GM19328 (cell line): ENCODE results near the gene KCNQ1.

Experiments used
- ATAC-seq: cut with Tn5 transposase; IDR thresholded peaks from one replicate; pipeline ENCODE4 v1.9.1; 2021; ENCODE audit warnings: mild to moderate bottlenecking, moderate library complexity; ENCODE audit not compliant: unreplicated experiment

KCNQ1 gene

DNA sequence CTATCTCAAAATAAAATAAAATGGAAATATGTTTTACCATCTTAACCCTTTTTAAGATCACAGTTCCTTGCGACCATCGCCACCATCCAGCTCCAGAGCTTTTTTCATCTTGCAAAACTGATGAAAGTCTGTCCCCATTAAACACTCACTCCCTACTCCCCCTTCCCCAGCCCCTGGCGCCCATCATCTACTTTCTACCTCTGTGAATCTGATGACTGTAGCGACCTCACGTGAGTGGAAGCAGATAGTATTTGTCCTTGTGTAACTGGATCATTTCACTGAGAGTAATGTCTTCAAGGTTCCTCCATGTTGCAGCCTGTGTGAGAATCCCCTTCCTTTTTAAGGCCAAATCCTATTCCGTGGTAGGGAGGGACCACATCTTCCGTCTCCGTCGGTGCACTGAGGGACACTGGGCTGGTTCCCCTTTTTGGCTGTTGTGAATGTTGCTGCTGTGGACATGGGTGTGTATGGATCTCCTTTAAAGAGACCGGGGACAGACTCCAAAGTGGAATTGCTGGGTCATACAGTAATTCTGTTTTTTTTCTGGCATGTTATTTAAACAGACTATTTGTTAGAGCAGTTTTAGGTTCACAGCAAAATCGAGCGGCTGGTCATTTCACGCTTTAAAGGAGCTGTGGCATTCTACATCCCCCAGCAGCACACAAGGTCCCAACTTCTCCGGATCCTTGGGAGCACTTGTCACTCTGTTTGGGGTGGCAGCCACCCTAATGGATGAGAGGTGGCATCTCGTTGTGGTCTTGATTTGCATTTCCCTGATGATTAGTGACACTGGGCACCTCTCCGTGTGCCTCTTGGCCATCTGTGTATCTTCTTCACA, 120.0 kb downstream of the KCNQ1 start:
- ATAC-seq, result no peak

DNA sequence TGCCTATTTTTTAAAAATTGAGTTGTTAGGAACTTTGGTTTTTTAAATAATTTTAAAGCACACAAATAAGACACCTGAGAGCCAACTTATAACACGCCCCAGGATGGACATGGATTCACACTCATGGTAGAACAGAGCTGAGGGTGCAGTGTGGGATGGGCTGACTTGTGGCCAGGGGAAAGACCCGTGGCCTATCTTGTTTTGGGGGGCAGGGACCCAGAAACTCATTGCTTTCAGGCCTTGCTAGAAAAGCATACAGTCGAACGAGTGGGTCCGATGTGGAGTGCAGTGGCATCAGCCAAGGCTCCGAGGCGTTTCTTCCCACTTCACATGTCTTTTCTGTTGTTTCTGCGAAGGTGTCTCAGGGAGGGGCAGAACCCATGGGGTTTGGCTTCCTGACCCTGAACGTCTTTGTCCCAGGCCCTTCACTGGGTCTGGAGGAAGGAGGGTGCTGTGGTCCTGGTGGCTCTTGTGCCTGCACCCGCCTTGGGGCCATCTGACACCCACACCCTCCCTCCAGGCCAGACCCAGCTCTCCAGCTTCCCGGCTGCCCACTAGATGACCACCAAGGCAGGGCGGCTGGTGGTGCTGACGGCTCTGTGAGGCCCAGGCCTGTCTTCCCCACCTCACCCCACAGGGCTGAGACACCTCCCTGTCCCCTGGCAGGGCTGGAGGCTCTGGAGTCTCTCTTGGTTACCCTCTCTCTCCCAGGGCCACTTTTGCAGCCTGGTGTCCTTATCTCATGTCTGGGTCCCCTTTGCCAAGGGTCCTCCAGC, 120.8 kb downstream of the KCNQ1 start:
- ATAC-seq, result no peak

DNA sequence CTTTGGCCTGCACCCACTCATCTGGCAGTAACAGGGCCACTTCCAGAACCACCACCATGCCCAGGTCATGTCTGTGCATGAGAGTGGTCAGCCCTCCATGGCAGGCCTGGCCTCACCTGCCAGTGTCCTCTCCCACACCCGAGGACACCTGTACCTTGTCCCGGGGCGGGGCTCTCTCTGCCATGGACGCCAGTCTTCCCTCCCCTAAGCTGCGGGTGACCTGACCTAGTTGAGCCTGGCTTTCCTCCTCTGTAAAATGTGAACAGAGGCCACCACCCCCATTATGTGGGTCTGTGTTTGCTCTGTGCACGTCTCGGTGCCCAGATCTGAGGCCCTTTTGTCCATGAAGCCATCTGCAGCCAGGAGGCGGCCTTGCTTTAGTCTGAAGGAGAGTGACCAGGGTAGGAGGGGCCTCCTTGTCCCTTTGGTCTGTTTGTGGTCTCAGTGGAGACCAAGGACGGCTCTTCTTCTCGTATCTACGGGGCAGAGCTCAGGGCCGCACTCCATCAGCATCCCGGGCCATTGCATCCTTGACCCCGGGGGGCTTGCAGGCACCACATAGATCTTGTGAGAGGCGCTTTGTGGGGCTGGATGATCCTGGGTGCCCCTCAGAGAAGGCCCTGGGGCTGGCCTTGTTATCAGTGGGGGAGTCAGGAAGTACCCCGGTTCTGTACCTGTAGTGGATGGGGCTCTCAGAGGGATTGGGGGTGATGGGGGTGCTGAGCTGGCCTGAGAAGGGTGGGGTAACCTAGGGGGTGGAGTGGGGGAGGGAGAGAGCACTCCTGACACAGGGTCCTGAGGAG, 121.6 kb downstream of the KCNQ1 start:
- ATAC-seq, result no peak

DNA sequence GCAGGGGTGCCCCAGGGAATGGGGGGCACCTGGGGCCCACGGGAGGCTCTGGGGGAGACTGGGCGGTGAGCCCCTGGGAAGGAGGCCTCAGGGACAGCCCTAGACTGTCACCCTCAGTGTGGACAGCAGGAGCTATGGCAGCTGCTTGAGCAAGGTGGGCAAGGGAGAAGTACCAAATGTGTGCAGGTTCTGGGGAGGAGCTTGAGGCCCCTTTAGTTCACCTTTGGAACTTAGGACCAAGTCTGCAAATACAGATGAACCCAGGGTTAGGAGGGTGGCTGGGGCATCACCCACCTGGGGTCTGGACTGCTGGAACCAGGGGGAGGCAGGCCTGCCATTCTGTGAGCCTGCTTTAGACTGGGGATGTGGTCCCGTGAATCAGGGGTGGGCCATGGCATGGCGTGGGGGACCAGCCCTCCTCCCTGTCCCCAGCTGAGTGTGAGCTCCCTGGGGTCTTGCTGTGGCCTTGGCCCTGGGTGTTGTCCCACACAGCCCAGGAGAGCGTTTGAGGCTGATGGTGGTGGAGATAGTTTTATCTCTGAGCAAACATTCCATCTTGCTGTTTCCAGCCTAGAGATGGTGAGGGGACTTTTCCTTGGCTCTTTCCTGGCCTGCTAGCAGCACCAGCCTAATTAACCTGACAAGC, 122.3 kb downstream of the KCNQ1 start:
- ATAC-seq, result no peak

DNA sequence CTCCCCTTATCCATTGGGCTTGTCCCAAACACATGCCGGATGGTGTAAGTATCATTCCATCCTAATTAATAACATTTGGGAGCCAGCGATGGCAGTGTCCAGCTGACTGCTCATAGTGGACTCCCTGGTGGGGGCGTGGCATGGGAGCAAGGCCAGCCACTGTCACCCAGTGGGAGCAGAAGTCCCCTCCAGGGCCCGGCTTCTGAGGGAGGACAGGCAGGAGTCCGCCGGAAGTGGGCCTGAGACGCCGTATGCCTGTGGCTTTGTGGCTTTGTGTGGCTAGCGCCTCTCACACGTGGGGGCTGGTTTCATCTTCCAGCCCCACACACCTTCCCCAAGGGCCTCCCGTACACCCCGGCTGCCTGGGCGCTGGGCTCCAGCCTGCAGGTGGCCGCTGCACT, 124.5 kb downstream of the KCNQ1 start:
- ATAC-seq, result no peak

DNA sequence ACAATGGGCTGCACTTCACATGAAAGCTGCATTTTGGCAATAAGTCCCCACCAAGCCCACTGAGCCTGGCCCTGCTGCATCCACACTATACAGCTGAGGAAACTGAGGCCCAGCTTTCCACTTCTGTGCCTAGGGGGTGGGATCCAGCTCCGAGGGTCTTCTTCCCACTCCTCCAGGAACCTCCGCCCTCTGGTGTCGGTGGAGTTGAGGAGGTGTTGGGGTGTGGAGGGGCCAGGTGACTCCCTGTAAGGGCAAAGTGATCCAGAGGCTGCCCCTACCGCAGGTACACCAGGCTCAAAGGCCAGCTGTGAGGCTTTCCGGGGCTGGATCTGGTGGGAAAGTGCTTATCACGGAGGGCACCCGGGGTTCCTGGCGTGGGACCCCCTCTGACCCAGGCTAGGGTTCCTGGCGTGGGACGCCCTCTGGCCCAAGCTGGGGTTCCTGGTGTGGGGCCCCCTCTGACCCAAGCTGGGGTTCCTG, 125.0 kb downstream of the KCNQ1 start:
- ATAC-seq, result no peak

DNA sequence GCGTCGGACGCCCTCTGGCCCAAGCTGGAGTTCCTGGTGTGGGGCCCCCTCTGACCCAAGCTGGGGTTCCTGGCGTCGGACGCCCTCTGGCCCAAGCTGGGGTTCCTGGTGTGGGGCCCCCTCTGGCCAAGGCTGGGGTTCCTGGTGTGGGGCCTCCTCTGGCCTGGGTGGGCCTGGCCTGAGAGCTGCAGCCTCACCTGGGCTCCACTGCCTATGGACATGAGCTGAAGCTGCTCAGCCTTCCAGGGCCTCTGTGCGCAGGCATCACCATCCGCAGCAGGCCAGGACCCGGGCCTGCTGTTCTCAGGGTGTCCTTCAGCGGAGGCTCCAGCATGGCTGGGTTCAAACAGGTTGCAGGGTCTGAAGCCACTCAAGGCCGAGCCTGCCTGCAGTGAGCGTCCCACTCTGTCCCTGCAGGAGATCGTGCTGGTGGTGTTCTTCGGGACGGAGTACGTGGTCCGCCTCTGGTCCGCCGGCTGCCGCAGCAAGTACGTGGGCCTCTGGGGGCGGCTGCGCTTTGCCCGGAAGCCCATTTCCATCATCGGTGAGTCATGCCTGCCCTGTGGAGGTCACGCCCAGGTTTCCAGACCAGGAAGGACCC, 125.5 kb downstream of the KCNQ1 start:
- no peak for ATAC-seq

DNA sequence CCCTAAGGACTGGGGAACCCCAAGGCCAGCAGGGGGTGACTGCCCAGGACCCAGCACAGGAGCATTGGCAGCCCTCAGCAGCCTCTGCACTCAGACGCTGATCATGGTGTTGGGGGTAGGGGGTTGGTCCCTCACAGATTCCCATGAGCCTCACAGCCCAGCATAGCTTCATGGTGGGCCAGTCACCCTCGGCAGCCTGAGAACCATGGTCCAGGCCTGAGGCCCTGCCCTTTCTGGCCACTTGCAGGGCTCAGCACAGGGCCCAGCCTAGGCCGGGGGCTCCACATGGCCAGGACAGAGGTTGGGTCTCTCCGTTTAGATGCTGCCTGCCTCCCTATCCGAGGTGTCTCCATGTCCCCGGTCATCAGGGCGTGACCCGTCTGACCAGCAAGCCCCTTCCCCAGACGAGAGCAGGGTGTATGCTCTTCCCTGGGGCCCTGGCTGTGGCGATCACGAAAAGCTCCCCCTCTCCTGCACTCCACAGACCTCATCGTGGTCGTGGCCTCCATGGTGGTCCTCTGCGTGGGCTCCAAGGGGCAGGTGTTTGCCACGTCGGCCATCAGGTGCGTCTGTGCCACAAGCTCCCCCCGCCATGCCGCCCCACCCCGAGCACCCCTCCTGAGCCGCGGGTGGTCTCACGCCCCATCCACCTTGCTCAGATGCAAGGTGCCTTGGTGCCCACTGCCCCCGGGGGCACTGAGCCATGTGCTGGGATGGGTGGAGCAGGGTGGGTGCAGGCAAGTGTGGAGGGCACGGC, 126.2 kb downstream of the KCNQ1 start:
- no peak for ATAC-seq

DNA sequence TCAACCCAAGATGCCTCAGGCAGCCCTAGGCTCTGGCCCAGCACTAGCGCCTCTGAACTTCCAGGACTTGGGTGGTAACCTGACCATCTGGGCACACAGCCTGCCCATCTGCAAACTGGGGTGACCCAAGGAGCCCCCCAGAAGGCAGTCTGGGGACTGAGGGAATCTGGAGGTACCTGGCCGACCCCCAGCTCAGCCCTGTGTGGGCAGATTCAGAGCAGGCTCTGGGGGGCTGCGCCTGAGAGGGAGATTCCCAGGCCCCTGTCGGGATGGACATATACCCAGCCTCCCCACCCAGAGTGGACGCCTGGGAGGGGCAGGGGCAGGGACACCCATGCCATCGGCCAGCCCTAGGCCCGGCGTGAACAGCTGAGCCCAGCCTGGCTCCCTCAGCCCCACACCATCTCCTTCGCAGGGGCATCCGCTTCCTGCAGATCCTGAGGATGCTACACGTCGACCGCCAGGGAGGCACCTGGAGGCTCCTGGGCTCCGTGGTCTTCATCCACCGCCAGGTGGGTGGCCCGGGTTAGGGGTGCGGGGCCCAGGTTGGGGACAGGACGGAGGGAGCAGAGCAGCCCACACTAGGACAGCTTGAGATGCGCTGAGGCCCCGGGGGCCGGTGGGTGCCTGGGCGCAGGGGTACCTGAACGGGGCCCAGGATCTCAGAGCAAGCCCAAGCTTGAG, 126.9 kb downstream of the KCNQ1 start:
- ATAC-seq, result no peak

DNA sequence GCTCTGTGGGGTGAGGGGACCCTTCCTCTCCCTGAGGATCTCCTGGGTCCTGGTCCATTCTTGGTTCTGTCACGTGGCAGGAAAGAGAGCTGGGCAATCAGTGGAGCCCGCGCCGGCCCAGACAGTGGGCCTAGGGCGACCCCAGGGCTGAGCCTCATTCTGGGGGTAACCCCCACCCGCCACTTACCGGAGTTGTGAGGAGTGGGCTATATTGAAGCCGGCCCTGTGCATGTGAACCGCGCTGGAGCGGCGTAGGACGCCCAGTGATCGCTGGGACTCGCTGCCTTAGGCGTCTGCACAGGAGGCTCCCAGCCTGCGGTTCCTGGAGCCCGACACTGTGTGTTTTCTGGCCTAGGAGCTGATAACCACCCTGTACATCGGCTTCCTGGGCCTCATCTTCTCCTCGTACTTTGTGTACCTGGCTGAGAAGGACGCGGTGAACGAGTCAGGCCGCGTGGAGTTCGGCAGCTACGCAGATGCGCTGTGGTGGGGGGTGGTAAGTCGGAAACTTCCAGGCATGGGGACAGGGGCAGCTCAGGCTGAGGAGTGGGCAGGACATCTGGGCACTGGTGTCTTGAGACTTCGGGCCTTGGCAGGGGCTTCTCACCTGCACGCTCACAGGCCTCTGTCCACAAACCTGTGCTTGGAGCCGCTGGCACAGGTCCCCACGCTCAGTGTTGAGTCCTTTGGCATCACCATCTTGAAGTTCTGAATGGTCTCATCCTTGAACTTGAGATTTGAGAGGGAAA, 127.9 kb downstream of the KCNQ1 start:
- no peak for ATAC-seq

DNA sequence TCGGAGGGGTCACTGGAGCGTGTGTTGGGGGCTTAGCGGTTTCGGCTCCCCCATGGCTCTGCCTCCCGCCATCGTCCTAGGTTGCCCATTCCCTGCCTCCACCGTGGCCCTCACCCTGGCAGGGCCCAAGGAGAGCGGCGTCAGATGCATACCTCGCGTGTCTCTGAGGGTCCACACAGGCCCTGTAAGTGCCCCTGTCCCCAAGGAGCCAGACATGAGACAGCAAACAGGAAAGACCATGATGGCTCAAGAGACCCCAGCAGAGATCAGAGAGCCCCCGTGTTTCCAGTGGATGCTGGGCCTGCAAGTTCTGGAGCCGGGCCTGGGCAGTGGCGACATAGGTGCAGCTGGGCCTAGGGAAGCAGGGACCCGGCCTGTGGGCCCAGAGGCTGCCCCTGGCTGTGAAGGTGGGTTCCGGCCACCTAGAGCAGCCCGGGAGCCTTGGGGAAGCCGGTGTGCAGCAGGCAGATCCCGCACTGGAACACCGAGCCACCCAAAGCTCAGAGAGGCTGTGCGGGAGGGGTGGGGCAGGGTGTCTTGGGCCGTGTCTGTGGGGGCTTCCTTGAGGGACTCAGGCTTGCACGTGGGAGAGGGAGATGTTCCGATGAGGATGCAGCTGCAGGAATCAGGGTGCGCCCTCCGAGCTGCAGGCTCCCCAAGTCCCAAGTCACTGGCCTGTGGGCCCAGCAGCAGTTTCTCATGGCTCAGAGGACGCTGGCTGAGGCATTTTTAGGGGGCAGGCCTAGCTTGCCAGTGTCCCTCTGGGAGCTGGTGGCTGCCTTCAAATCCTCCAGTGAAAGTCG, 128.6 kb downstream of the KCNQ1 start:
- ATAC-seq, result no peak

DNA sequence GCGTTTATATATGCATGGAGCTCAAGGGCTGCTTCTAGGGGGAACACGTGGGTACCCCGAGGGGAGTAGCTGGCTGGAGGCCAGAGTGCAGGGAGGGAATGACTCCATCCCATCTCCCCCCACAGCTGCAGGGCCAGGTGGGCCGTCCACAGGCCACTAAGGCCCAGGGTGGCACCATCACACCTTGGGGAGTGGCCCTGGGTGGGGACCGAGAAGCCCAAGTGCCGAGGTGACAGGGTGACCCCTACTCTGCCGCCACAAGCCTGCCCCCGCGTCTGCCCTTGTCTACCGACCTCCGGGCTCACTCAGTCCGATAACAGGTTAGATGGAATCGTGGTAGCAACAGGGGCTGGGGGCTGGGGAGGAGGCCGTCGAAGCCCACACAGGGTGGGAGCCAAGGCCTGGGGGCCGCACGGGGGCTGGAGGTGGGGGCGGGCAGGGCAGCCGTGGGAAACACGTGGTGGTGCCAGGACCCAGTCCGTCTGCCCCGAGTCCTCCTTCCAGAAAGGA, 129.3 kb downstream of the KCNQ1 start:
- no peak for ATAC-seq

DNA sequence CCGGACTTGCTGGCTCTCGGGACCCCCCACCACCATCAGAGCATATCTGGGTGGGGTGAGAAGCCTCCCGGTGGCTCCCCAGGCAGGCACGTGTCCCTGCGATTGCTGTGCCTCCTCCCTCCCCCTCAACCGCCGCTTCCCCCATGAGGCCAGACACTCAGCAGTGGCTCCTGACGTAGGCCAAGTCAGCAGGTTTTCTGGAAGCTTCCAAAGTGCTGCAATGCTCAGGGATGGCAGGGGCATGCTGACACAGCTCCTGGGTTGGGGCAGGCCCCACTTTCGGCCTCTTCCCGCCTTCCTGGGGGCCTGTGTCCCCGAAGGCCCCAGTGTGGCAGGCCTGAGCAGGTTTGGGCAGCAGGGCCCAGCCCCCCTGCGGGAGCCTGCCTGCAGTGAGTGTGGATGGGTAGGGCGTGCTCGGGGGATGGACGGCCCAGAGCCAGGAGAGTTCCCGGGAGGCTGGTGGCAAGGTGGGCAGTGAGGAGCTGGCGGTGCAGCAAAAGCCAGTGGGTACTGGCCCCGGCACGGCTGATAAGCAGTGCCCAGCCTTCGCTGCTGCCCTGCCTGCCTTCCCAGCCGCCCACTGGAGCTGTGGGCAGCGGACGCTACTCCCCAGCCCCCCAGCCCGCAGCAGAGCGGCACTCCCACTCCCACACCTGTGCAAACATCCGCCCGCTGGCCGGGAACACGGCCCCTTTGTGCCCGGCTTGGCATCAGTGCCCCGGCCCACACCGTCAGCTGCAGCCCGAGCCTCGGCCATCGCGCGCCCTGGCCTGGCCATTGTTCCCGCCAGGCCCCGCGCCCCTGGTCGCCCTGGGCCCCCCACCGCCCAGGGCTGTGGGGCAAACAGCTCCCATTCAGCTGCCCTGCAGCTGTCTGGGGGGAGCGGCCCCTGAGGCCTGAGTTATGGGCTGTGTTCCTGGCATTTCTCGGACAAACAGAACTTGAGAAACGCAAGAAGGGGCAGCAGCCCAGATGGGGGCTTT, 130.0 kb downstream of the KCNQ1 start:
- no peak for ATAC-seq

DNA sequence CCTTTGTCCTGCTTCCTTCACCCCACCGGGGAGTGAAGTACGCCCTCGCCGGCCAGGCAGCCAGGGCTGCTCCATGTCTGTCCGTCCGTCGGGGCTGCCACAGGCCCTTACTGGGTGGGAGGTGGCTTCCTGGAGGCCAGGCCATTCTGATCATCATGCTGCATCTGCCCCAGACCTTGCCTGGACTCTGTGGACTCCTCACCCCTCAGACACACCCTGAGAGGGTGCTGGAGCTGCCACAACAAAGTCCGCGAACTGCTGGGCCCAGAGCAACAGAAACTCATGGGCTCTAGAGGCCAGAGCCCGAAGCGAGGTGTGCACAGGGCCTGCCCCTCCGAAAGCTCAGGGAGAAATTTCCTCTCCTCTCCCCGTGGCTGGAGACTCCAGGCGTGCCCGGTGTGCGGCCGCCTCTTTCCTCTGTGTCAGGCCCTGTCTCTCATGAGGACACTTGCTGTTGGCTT, 130.8 kb downstream of the KCNQ1 start:
- ATAC-seq, result no peak

DNA sequence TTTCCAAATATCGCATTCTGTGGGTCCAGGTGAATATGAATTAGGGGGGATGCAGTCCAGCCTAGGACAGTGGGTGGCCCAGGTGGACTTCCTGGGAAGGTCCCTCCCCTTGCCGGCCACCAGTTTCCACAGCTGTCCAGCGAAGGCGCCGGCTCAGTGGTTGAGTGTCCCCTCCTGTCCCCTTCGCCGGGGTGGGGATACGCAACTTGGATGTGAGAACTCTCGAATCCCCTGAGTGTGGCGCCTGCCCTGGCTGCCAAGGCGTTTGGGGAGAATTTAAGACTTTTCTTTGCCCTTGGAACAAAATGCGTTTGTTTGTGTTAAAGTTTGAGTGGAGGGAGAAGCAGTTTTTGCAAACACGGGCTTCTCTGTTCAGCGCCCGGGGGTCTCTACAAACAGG, 131.3 kb downstream of the KCNQ1 start:
- no peak for ATAC-seq

DNA sequence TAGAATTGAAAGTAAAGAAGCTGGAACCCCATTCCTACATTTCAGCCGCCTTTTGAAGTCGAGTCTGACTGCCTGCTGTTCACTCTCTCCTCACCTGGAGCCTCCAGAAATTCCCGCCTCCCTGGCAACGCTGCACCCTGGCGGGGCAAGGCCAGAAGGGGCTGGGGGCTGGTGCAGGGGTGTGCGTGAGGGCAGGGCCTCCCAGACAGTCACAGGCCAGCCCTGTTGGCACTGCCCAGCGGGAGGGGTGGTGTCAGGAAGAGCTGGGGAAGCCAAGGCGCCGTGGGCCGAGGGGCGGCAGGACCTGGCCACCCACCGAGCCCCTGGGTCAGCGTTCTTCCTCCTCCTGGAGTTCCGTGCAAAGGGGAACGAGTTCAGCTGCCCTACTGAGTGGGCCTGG, 131.7 kb downstream of the KCNQ1 start:
- ATAC-seq, result no peak
